GM12878 (cell line): ENCODE results near the gene KDM4C. TPM values are rescaled to one million over a fixed set of nuclear protein-coding genes. Genes with fewer than 3 reads are reported as not detected.

Experiments used
- ATAC-seq: fragments of 200-7000 bp; cut with Tn5 transposase; 3 replicates; pipeline ENCODE4 v1.9.1; 2020; ENCODE audit warnings: mild to moderate bottlenecking, moderate library complexity
- BruUV-seq: library from RNA; stranded (reverse); fragments of 400-500 nt; replicated peaks from 2 replicates; lab custom pipeline; 2021; lab: Mats Ljungman, UMichigan
- CTCF ChIA-PET: fragments of 300-600 bp; sonication (Branson Sonifier 250); formaldehyde crosslinking; extraction: SDS; loops from one replicate; lab custom pipeline; 2021; ENCODE audit warnings: inconsistent platforms; lab: Yijun Ruan, JAX
- POLR2A ChIA-PET: fragments of 350-600 bp; formaldehyde crosslinking; extraction: SDS; loops from one replicate; lab custom pipeline; 2021; ENCODE audit warnings: inconsistent platforms; lab: Charles Lee
- RAD21 ChIA-PET: fragments of 300-600 bp; sonication (Branson Sonifier 250); formaldehyde crosslinking; loops from one replicate; lab custom pipeline; 2023; ENCODE audit warnings: antibody characterized with exemption; ENCODE audit not compliant: unreplicated experiment; lab: Charles Lee
- SMC1A ChIA-PET: fragments of 300-600 bp; sonication (Branson Sonifier 250); formaldehyde crosslinking; loops from one replicate; lab custom pipeline; 2023; ENCODE audit not compliant: unreplicated experiment, uncharacterized antibody; lab: Charles Lee
- DNase-seq: peaks from one replicate; pipeline ENCODE4 v3.0.0-alpha.2; 2011; ENCODE audit warnings: low read depth, low spot score
- FAIRE-seq: peaks from 3 replicates; lab custom pipeline; 2011; peaks lifted over from hg19 to GRCh38; lab: Jason Lieb, UNC
- H2AFZ ChIP-seq: 2 replicates; pipeline ENCODE4 v1.6.0; 2011; ENCODE audit warnings: low read depth, low read length, control low read depth; ENCODE audit not compliant: control insufficient read depth
- H3K27ac ChIP-seq: 2 replicates; pipeline ENCODE4 v1.5.1; 2011; ENCODE audit warnings: control low read depth; ENCODE audit not compliant: control insufficient read depth, insufficient read depth
- H3K27me3 ChIP-seq, 2 experiments: replicated peaks in 1 of 2; 2 replicates each; pipeline versions ENCODE4 v1.6.0 to v1.6.1; 2011; ENCODE audit warnings: low read length in 1 of 2; ENCODE audit not compliant: control insufficient read depth in 2 of 2, insufficient read depth in 2 of 2
- H3K36me3 ChIP-seq, 2 experiments: 2 replicates each; pipeline ENCODE4 v1.5.1; 2011; ENCODE audit warnings: low read length in 1 of 2; ENCODE audit not compliant: control insufficient read depth in 2 of 2, insufficient read depth in 2 of 2
- H3K4me1 ChIP-seq: 2 replicates; pipeline ENCODE4 v1.6.1; 2011; ENCODE audit warnings: mild to moderate bottlenecking, low read length, moderate library complexity, mixed read lengths; ENCODE audit not compliant: control insufficient read depth, insufficient read depth
- H3K4me2 ChIP-seq: 2 replicates; pipeline ENCODE4 v1.6.0; 2011; ENCODE audit warnings: control low read depth; ENCODE audit not compliant: control insufficient read depth, insufficient read depth
- H3K4me3 ChIP-seq: fragments of 200-600 bp; sonication (generic); 2 replicates; pipeline ENCODE4 v1.5.1; 2016
- H3K79me2 ChIP-seq: 2 replicates; pipeline ENCODE4 v1.6.0; 2011; ENCODE audit warnings: low read length; ENCODE audit not compliant: control insufficient read depth, insufficient read depth
- H3K9ac ChIP-seq: 2 replicates; pipeline ENCODE4 v1.8.0; 2011; ENCODE audit warnings: low read length, control low read depth, mixed read lengths; ENCODE audit not compliant: control insufficient read depth, insufficient read depth
- H3K9me3 ChIP-seq: replicated peaks from 3 replicates; pipeline ENCODE4 v1.5.1; 2011; ENCODE audit warnings: mild to moderate bottlenecking, low read length; ENCODE audit not compliant: control insufficient read depth, insufficient read depth
- H4K20me1 ChIP-seq: 2 replicates; pipeline ENCODE4 v1.6.0; 2011; ENCODE audit not compliant: control insufficient read depth, insufficient read depth
- BCL11A ChIP-seq: IDR thresholded peaks from 2 replicates; pipeline ENCODE4 v1.6.1; 2011; ENCODE audit warnings: low read depth, low read length
- CREM ChIP-seq: IDR thresholded peaks from 2 replicates; pipeline ENCODE4 v1.6.1; 2014; ENCODE audit warnings: antibody characterized with exemption, low read depth
- CUX1 ChIP-seq: IDR thresholded peaks from 2 replicates; pipeline ENCODE4 v1.6.1; 2012; ENCODE audit warnings: improper control_type of control experiment, low read depth, low read length; ENCODE audit not compliant: insufficient replicate concordance
- DPF2 ChIP-seq: fragments of 450-650 bp; IDR thresholded peaks from 2 replicates; pipeline ENCODE4 v1.6.1; 2017; ENCODE audit warnings: mild to moderate bottlenecking
- E2F4 ChIP-seq: IDR thresholded peaks from 2 replicates; pipeline ENCODE4 v1.6.1; 2012; ENCODE audit warnings: low read depth, low read length, improper control_type of control experiment
- ESRRA ChIP-seq: IDR thresholded peaks from 2 replicates; pipeline ENCODE4 v1.6.1; 2012; ENCODE audit warnings: mild to moderate bottlenecking, low read length, improper control_type of control experiment
- FOXM1 ChIP-seq: IDR thresholded peaks from 2 replicates; pipeline ENCODE4 v1.6.1; 2012; ENCODE audit warnings: low read depth, mild to moderate bottlenecking, inconsistent platforms, low read length, moderate library complexity
- MLLT1 ChIP-seq: fragments of 450-650 bp; IDR thresholded peaks from 2 replicates; pipeline ENCODE4 v1.6.1; 2016; ENCODE audit warnings: mild to moderate bottlenecking
- NFIC ChIP-seq: IDR thresholded peaks from 2 replicates; pipeline ENCODE4 v1.6.1; 2012; ENCODE audit warnings: low read depth, mild to moderate bottlenecking, inconsistent platforms, low read length, moderate library complexity
- POU2F2 ChIP-seq: IDR thresholded peaks from 3 replicates; pipeline ENCODE4 v1.6.1; 2011; ENCODE audit warnings: low read depth, mild to moderate bottlenecking, low read length, borderline replicate concordance
- TCF12 ChIP-seq: IDR thresholded peaks from 2 replicates; pipeline ENCODE4 v1.6.1; 2011; ENCODE audit warnings: low read depth, mild to moderate bottlenecking, low read length
- ZNF217 ChIP-seq: fragments of 450-650 bp; IDR thresholded peaks from 2 replicates; pipeline ENCODE4 v1.6.1; 2017; ENCODE audit warnings: antibody characterized with exemption, mild to moderate bottlenecking
- WGBS: methylation state at CpG from one replicate; pipeline ENCODE4 v1.1.6; 2016; ENCODE audit warnings: low lambda C conversion rate; ENCODE audit not compliant: insufficient replicate concordance, insufficient coverage; ENCODE audit errors: missing lambda C conversion rate; 5-methylcytosine and 5-hydroxymethylcytosine counted together
- in situ Hi-C: fragments of 300-500 bp; cut with MboI; formaldehyde crosslinking; loops from 9 replicates; pipeline ENCODE4 v1.14.3; 2018; ENCODE audit warnings: mixed read lengths
- intact Hi-C: fragments of 100-400 bp; cut with micrococcal nuclease; formaldehyde crosslinking; loops from one replicate; pipeline ENCODE4 v1.14.2; 2022; ENCODE audit not compliant: unreplicated experiment
- polyA plus RNA-seq, 11 experiments: library from polyadenylated mRNA; depleted of rRNA in 4 of 11; unstranded in 6 of 11; stranded (reverse) in 5 of 11; fragments of >200 nt; fragmentation: Nextera tagmentation in 4 of 11; fragmentation: Illumina TruSeq in 1 of 11; extraction: Ambion mirVana in 4 of 11; extraction: Trizol in 1 of 11; gene quantifications; 1 replicate in 1 of 11; 2 replicates in 10 of 11; pipeline versions ENCODE4 v1.2.1 to v1.2.3, GENCODE V29; 2011 to 2016; ENCODE audit warnings: inconsistent platforms in 2 of 11, missing spikeins in 2 of 11, low read depth in 1 of 11
- total RNA-seq, 4 experiments: library from RNA; depleted of rRNA in 3 of 4; stranded (reverse); fragments of >200 nt in 3 of 4; fragmentation: Illumina TruSeq in 1 of 4; extraction: Trizol in 1 of 4; gene quantifications; 2 replicates each; pipeline versions ENCODE4 v1.2.1 to v1.2.3, GENCODE V29; 2013 to 2021

KDM4C gene
- total and polyA plus RNA-seq, 10 of the 15 experiments (the other 5 are each of a cell fraction or from before 2014, with no cell fraction given), result 6.8 to 41.2 (median 20.1) TPM

GRCh38 chr9:7115606-7116005 lies 357.8 kb downstream of the KDM4C start (continued):
- TF ChIP-seq MLLT1, result no peak

GRCh38 chr9:7117676-7118561 lies 360.1 kb downstream of the KDM4C start:
- FAIRE-seq (no peak), ATAC-seq (peak; percentile 78), DNase-seq (peak; percentile 46)
- no peaks in the 10 kb centered on the region for H3K27me3 ChIP-seq
- BruUV-seq, result no TSS peak
- no peak overlapping the region; the same call in 1 of the 2 replicates for H2AFZ ChIP-seq
- H3K4me1 ChIP-seq, result peaks cover 9% of the 10 kb centered on the region
- no peak overlapping the region for H3K4me3 ChIP-seq
- H3K36me3 ChIP-seq, result peaks cover 0 to 2% of the 10 kb centered on the region in 2 experiments; a peak in 2 of 4 replicates
- RAD21 ChIA-PET, result interaction anchor here (0.7 to 1.5 kb wide), 5 partner anchors 28 to 222 kb away, joined by 3 to 5 read pairs (median 3); no protein-coding TSS in a partner anchor
- 33% methylated on average over 6 of the region's 6 CpGs for WGBS
- no peaks in the 10 kb centered on the region for H3K9me3 ChIP-seq
- POLR2A ChIA-PET, result interaction anchor here (1.1 kb wide), 1 partner anchor 28 kb away, joined by 4 read pairs; no protein-coding TSS in a partner anchor
- SMC1A ChIA-PET, result interaction anchor here (0.7 to 1.3 kb wide), 7 partner anchors 15 to 201 kb away, joined by 3 to 7 read pairs (median 3); no protein-coding TSS in a partner anchor
- CTCF ChIA-PET, result interaction anchor here (0.6 to 0.9 kb wide), 2 partner anchors 116 to 117 kb away, joined by 3 to 4 read pairs; no protein-coding TSS in a partner anchor
- H3K9ac ChIP-seq, result no peak overlapping the region
- no peaks in the 10 kb centered on the region for H3K79me2 ChIP-seq
- H4K20me1 ChIP-seq, result no peaks in the 10 kb centered on the region
- intact Hi-C loops, result loop anchor here (1.0 kb wide), 1 partner anchor 180 kb away; no protein-coding TSS in a partner anchor
- peak overlapping the region; percentile 13; the same call in 1 of the 2 replicates for H3K27ac ChIP-seq
- in situ Hi-C loops, result no loop called here
- H3K4me2 ChIP-seq, result no peak overlapping the region
- TF ChIP-seq FOXM1, result peak; percentile 63; the same call in 1 of the 2 replicates
- TF ChIP-seq CUX1, result peak; percentile 84
- peak; percentile 93 for TF ChIP-seq ZNF217
- peak; percentile 82; the same call in 1 of the 2 replicates for TF ChIP-seq NFIC
- peak; percentile 47; the same call in 1 of the 2 replicates for TF ChIP-seq CREM
- TF ChIP-seq ESRRA, result no peak
- TF ChIP-seq TCF12, result 0 out of 2 replicates have a peak, but pooled peaks have one; percentile 9
- 0 out of 3 replicates have a peak, but pooled peaks have one; percentile 32 for TF ChIP-seq POU2F2
- TF ChIP-seq E2F4, result no peak
- TF ChIP-seq DPF2, result peak; percentile 72
- TF ChIP-seq BCL11A, result peak; percentile 89
